ENCODE results near the gene CST8.

Gene CST8

DNA sequence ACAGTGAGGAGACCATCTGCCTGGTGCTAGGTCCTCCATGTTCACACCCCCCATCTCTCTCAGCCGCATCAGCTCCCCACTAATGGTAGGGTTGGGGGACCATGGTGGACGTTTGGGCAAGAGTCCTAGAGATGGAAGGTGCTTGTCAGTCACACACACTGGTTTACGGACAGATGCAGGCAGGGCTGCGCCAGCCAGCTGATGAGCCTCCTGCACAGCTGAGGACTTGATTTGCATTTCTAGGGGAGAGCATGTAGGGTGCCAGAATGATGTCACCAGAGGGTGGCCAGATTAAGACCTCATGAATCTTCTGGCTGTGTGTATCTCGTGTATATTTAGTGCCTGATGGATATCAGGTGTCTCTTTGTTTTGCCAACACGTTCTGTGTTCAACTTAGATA lies 28.6 kb downstream of the CST8 start:
- no peak for DNase-seq (ENCODE audit: low read depth in 2 of 3, low spot score in 2 of 3)

- DNase-seq (ENCODE audit: low read depth in 2 of 3, low spot score in 2 of 3), result no peak
Observed at GRCh38 chr20:23520185-23520584, 29.3 kb downstream of the CST8 start.

GRCh38 chr20:23524146-23524545 lies 33.2 kb downstream of the CST8 start:
- no peak for DNase-seq (ENCODE audit: low read depth in 2 of 3, low spot score in 2 of 3)

DNA sequence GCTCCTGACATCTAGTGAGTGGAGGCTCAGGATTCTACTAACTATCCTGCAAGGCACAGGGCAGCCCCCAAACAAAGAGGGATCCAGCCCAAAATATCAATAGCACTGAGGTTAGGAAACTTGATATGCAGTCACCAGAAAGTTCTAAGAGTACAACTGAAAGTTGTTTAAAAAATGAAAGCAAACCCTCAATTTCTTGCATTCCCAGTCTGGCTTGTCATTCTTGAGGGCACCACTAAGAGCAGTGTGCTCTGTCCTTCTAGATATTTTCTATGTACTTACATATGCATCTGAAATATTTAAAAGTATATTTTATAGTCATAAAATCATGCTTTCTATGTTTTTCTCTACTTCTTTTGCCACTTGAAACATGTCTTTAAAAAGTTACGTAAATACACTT lies 35.9 kb downstream of the CST8 start:
- DNase-seq (ENCODE audit: low read depth in 2 of 3, low spot score in 2 of 3), result no peak

- DNase-seq (ENCODE audit: low read depth in 2 of 3, low spot score in 2 of 3), result no peak
Observed at GRCh38 chr20:23528867-23529431, 38.0 kb downstream of the CST8 start.

DNA sequence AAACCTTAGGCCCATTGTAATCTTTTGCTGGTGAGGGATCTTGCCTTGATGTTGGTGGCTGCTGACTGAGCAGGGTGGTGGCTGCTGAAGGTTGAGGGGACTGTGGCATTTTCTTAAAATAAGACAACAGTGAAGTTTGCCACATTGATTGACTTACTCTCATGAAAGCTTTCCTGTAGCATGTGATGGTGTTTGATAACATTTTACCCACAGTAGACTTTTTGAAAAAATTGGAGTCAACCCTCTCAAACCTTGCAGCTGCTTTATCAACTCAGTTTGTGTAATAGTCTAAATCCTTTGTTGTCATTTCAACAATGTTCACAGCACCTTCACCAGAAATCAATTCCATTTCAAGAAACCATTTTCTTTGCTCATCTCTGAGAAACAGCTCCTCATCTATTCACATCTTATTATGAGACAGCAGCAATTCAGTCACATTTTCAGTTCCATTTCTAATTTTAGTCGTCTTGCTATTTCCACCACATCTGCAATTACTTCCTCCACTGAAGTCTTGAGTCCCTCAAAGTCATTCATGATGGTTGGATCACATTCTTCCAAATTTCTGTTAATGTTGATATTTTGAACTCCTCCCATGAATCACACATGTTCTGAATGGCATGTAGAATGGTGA lies 40.1 kb downstream of the CST8 start:
- no peak for DNase-seq (ENCODE audit: low read depth in 2 of 3, low spot score in 2 of 3)

GRCh38 chr20:23532533-23532932 lies 41.6 kb downstream of the CST8 start:
- no peak for DNase-seq (ENCODE audit: low read depth in 2 of 3, low spot score in 2 of 3)

- DNase-seq (ENCODE audit: low read depth in 2 of 3, low spot score in 2 of 3), result no peak
Observed at GRCh38 chr20:23533161-23533560, 42.2 kb downstream of the CST8 start.

DNA sequence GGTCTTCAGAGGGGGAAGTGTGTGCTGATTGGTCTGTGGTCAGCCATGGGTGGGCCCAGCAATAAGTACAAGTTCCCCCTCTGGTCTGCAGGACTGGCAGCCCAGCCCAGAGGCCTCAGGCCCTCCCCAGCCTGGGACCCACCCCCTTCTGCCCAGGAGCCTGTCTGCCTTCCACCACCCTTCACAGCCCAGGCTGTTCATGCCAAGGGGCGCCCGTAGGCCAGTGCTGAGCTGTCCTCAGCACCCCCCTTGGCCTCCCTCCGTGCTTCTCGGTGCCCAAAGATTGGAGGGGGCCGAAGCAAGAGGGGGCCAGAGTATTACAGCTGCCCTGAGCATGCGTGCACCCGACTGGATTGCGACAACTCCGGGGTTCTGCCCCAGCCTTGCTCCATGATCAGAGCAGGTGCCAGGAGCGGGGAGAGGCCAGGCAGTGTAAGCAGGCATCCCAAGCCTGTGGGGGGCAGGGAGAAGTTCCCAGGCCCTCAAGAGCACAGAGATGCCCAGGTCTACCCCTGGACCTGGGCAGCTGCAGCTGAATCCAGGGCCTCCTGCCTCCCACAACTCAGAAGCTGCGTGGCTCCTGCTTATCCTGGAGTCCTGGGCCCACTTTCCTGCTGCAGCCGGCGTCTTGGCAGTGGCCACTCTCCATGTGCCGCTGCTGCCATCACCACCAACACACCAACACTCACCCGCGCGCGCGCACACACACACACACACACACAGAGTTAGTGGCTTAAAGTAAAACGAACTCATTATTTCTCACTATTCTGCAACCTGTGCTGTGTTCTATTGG lies 44.1 kb downstream of the CST8 start:
- no peak for DNase-seq (ENCODE audit: low read depth in 2 of 3, low spot score in 2 of 3)

- no peak for DNase-seq (ENCODE audit: low read depth in 2 of 3, low spot score in 2 of 3)
Observed at GRCh38 chr20:23536328-23536974, 45.5 kb downstream of the CST8 start.

- no peak for DNase-seq (ENCODE audit: low read depth in 2 of 3, low spot score in 2 of 3)
Observed at GRCh38 chr20:23537030-23537429, 46.1 kb downstream of the CST8 start.

GRCh38 chr20:23540624-23541023 lies 49.7 kb downstream of the CST8 start:
- DNase-seq (ENCODE audit: low read depth in 2 of 3, low spot score in 2 of 3), result no peak

GRCh38 chr20:23541330-23541729 lies 50.4 kb downstream of the CST8 start:
- DNase-seq (ENCODE audit: low read depth in 2 of 3, low spot score in 2 of 3), result no peak

DNA sequence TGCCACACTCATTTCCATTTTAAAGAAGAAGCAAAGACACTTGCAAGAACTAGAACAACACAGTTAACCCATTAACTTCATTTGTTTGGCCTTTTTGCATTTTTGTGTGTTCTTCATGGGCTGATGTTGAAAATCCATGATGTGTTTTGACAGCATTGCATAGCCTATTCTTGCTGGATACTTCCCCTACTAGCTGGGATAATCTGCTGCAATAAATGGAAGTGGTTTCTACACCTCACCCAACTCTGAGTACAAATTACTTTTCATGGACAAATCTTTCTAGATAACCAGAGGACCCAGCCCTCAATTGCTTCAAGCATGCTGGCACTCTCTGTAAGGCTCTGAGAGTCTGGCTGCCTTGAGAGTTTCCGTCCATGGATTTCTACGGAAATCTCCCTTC lies 50.9 kb downstream of the CST8 start:
- DNase-seq (ENCODE audit: low read depth in 2 of 3, low spot score in 2 of 3), result no peak

DNA sequence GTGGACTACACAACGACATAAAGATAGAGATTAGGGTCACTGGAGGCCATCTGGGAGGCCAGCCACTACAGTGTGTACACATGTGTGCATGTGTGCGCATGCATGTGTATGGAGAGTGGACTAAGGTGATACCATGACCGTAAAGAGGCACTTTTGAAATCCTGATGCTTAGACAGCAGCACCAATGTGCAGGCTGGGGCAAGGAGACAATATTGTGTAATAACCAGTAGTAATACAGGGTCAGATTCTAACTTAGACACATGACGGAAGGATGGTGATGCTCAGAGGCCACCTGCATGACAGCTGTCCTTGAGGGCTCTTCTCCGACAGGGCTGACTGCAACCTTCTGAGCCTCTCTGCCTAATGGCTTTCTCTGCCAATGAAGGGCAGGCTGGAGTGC lies 51.9 kb downstream of the CST8 start:
- DNase-seq (ENCODE audit: low read depth in 2 of 3, low spot score in 2 of 3), result no peak

GRCh38 chr20:23544133-23544532 lies 53.2 kb downstream of the CST8 start:
- no peak for DNase-seq (ENCODE audit: low read depth in 2 of 3, low spot score in 2 of 3)

All from activated CD8-positive, alpha-beta memory T cell treated with anti-CD3 and anti-CD28 coated beads for 48 hours (primary cell).